Testis (tissue), 3 donors: Measurements from ENCODE around the gene LRRC3. TPM values are rescaled to one million over a fixed set of nuclear protein-coding genes. Genes with fewer than 3 reads are reported as not detected.

Experiments
- DNase-seq: peaks from one replicate; pipeline ENCODE4 v3.0.0-alpha.2; 2019
- H3K27ac ChIP-seq, 2 donors: fragments of 200-600 bp; sonication (generic); one replicate each; pipeline ENCODE4 v1.5.1; 2019
- H3K27me3 ChIP-seq: fragments of 200-600 bp; sonication (generic); one replicate; pipeline ENCODE4 v1.5.1; 2019
- H3K36me3 ChIP-seq: fragments of 200-600 bp; sonication (generic); one replicate; pipeline ENCODE4 v1.5.1; 2017; ENCODE audit warnings: low read depth; ENCODE audit errors: missing control alignments
- H3K4me1 ChIP-seq: fragments of 200-600 bp; sonication (generic); one replicate; pipeline ENCODE4 v1.5.1; 2019
- H3K4me3 ChIP-seq, 2 donors: fragments of 200-600 bp; sonication (generic); one replicate each; pipeline ENCODE4 v1.5.1; 2017 to 2019
- H3K9me3 ChIP-seq: fragments of 200-600 bp; sonication (generic); one replicate; pipeline ENCODE4 v1.5.1; 2017
- CTCF ChIP-seq, 3 experiments: fragments of 450-650 bp in 2 of 3; fragments of 200-600 bp in 1 of 3; sonication (generic) in 1 of 3; IDR thresholded peaks; one replicate each; pipeline ENCODE4 v1.5.1; 2016 to 2019; ENCODE audit warnings: antibody characterized with exemption in 3 of 3, mild to moderate bottlenecking in 2 of 3, moderate library complexity in 1 of 3
- POLR2A ChIP-seq: fragments of 450-650 bp; IDR thresholded peaks from one replicate; pipeline ENCODE4 v1.6.1; 2017; ENCODE audit warnings: antibody characterized with exemption, mild to moderate bottlenecking, moderate library complexity
- WGBS, 2 donors: methylation state at CpG; one replicate each; pipeline ENCODE4 v1.1.5; 2018; 5-methylcytosine and 5-hydroxymethylcytosine counted together
- intact Hi-C: fragments of 100-400 bp; cut with DNase I; formaldehyde crosslinking; loops from one replicate; pipeline ENCODE4 v1.15.1; 2023; ENCODE audit warnings: low total_unique reads
- polyA plus RNA-seq: library from polyadenylated mRNA; stranded (reverse); fragments of 350-450 nt; fragmentation: Illumina TruSeq; extraction: RNeasy Lipid Tissue Mini Kit (QIAGEN cat#74804); gene quantifications from one replicate; pipeline ENCODE4 v1.2.3, GENCODE V29; 2014; ENCODE audit warnings: low read depth, low replicate concordance; ENCODE audit not compliant: insufficient read depth
- total RNA-seq, 2 donors: library from RNA; depleted of rRNA; stranded (reverse); fragments of >200 nt; gene quantifications; one replicate each; pipeline ENCODE4 v1.2.3, GENCODE V29; 2016

Gene LRRC3
- total and polyA plus RNA-seq, 3 donors from 2014 or later, result 4.9 to 11.8 (median 8.3) TPM

GRCh38 chr21:44456915-44457736 lies 1.8 kb downstream of the LRRC3 start:
- Histone ChIP-seq H3K27me3 (no peaks in the 10 kb centered on the region), H3K4me1 (peaks cover 4% of the 10 kb centered on the region), H3K36me3 (no peaks in the 10 kb centered on the region), H3K27ac (no peak overlapping the region), H3K4me3 (no peak overlapping the region), H3K9me3 (no peaks in the 10 kb centered on the region)
- intact Hi-C loops, result no loop called here
- TF ChIP-seq POLR2A (no peak), CTCF (IDR thresholded peaks at IDR 0.05) (no peak)
- WGBS, 2 donors, result 94 to 97% methylated on average over 9 to 44 of the region's 44 CpGs
- DNase-seq, result no peak

DNA sequence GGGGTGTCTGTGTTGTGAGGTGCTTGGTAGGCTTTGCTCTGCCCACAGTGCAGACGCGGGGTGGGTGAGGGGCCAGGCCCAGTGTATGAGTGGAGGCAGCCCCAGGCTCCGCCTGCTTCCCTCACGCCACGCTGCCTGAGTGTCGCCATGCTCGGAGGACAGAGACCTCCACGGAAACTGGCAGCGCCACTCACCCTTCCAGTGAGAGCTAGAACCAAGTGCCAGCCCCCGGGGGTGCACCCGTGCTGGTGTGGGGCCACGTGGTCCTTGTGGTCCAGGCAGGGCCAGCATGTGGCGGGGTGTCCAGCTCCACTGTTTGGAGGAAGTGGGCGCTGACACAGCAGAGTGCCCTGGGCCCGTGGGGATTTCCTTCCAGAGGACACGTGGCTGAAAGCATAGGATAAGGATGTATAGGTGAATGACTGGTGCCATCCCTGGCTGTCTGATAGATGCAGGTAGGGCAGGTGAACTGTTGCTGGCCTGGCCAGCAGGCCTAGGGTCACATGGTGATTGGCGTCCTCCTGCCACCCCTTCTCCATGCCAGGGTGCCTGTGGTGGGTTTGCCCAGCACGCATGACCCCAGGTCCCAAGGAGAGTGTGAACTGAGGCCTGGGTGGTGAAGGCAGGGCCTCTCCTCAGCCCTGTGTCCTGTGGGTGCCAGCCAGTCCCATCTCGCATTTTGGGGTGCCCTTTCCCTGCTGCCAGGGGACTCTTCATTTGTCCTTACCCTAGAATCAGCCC lies 3.8 kb downstream of the LRRC3 start:
- no peaks in the 10 kb centered on the region for H3K36me3 ChIP-seq
- H3K4me1 ChIP-seq, result peaks cover 4% of the 10 kb centered on the region
- intact Hi-C loops, result no loop called here
- H3K27me3 ChIP-seq, result no peaks in the 10 kb centered on the region
- no peak for TF ChIP-seq POLR2A
- TF ChIP-seq CTCF (IDR thresholded peaks at IDR 0.05), result no peak
- no peak overlapping the region for H3K4me3 ChIP-seq
- 93 to 100% methylated on average over 4 to 19 of the region's 19 CpGs for WGBS, 2 donors
- H3K27ac ChIP-seq, result no peak overlapping the region
- DNase-seq, result no peak
- no peaks in the 10 kb centered on the region for H3K9me3 ChIP-seq

DNA sequence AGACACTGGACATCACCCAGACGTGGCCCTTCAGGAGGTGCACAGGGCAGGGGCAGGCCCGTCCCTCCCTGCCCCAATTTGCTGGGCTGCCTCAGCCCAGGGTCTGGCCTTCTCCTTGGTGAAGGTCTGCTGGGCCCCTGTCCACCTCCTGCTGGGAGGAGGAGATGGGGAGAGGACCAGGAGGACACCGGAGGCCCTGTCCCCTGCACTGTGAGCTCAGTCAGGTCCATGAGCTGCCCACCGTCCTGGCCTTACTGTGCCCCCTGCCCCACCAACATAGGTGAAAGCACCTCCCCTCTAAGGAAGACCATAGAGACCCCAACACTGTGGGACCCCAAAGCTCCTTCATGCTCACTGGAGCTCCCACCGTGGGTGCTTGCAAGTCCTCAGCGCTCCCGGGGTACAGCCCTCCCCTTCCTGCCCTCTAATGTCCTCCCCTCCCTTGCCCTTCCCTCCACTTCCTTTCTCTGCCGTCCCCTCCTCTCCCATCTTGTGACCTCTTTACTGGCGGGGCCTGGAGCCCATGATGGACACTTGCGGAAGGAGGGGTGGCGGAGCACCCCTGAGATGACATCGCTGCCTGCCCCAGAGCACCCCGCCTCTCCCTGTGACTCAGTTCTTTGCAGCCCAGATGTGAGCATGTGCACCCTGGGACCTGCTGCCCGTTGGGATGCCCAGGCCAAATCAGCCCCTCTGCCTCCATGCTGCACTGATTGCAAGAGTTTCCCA lies 4.6 kb downstream of the LRRC3 start:
- WGBS, 2 donors, result 80 to 87% methylated on average over 4 to 14 of the region's 14 CpGs
- Histone ChIP-seq H3K4me3 (no peak overlapping the region), H3K27me3 (no peaks in the 10 kb centered on the region), H3K9me3 (no peaks in the 10 kb centered on the region), H3K4me1 (peaks cover 4% of the 10 kb centered on the region), H3K36me3 (no peaks in the 10 kb centered on the region), H3K27ac (no peak overlapping the region)
- intact Hi-C loops, result no loop called here
- TF ChIP-seq POLR2A, result no peak
- no peak for TF ChIP-seq CTCF (IDR thresholded peaks at IDR 0.05)
- no peak for DNase-seq

- intact Hi-C loops, result no loop called here
- no peaks in the 10 kb centered on the region for H3K27me3 ChIP-seq
- H3K4me1 ChIP-seq, result peaks cover 4% of the 10 kb centered on the region
- H3K9me3 ChIP-seq, result no peaks in the 10 kb centered on the region
- TF ChIP-seq CTCF (IDR thresholded peaks at IDR 0.05) (no peak), POLR2A (no peak)
- 94 to 100% methylated on average over 6 to 8 of the region's 8 CpGs for WGBS, 2 donors
- H3K27ac ChIP-seq, result no peak overlapping the region
- no peak for DNase-seq
- no peak overlapping the region for H3K4me3 ChIP-seq
- H3K36me3 ChIP-seq, result no peaks in the 10 kb centered on the region
These were observed 5.1 kb downstream of the LRRC3 start for GRCh38 chr21:44460441-44460755.
